Activated CD4-positive, alpha-beta T cell treated with anti-CD3 and anti-CD28 coated beads for 24 hours (primary cell): ENCODE measurements around the gene MARCHF2.

Source experiments
- DNase-seq, 2 donors: peaks; one replicate each; pipeline ENCODE4 v3.0.0-alpha.2; 2020; ENCODE audit warnings: low read depth in 2 of 2

The MARCHF2 gene

GRCh38 chr19:8453616-8454015 lies 40.5 kb downstream of the MARCHF2 start:
- DNase-seq, result no peak

- no peak for DNase-seq
Measured at GRCh38 chr19:8454218-8454617, 41.1 kb downstream of the MARCHF2 start.

DNA sequence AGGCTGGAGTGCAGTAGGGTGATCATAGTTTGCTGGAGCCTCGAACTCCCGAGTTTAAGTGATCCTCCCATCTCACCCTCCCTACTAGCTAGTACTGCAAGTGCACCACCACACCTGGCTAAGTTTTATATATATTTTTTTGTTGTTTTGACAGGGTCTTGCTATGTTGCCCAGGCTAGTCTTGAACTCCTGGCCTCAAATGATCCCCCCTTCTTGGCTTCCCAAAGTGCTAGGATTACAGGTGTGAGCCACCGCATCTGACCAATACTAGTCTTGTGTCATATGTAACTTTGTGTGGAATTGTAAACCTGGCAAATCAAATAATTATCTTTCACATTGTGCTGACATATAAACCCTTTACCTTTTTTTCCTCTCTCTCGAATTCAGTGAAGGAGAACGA lies 41.9 kb downstream of the MARCHF2 start:
- no peak for DNase-seq

DNA sequence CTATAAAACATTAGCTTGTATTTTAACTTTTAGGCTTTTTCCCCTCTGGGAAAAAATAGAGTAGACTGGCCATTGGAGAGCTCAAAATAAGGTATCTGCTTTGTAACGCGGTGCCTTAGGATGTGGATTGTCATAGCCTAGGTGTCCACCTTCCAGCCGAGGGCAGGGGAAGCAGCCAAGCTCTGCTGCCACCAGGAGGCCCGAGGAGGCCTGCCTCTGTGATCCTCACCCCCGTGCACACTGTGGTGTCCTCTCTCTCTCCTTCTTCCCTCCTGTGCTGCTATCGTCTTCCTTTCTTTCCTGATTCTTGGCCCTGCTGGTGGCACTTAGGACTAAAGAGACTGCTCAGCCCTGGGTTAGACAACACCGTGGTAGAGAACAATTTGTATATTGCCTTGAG lies 43.0 kb downstream of the MARCHF2 start:
- DNase-seq, result no peak

DNA sequence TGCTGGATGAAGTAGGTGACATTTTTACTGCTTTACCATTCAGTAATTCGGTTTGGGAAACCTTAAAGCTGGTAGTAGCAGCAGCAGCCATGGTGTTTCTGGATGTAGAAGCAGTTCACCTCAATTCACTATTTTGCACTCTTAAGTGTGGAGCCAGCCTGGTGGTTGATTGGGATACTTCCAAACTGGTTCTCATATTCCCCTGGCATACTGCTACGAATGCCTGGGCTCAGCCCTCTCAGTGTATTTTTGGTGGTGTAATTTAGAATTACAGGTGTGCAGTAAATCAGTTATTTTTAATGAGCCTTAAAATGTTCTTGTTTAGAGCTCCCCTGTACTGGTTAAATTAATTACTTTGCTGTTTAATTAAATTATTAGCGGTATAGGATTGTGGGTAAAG lies 44.1 kb downstream of the MARCHF2 start:
- no peak for DNase-seq

GRCh38 chr19:8457827-8458226 lies 44.7 kb downstream of the MARCHF2 start:
- no peak for DNase-seq

- DNase-seq, result no peak
Measured at GRCh38 chr19:8458380-8458779, 45.3 kb downstream of the MARCHF2 start.

GRCh38 chr19:8459095-8459494 lies 46.0 kb downstream of the MARCHF2 start:
- no peak for DNase-seq

DNA sequence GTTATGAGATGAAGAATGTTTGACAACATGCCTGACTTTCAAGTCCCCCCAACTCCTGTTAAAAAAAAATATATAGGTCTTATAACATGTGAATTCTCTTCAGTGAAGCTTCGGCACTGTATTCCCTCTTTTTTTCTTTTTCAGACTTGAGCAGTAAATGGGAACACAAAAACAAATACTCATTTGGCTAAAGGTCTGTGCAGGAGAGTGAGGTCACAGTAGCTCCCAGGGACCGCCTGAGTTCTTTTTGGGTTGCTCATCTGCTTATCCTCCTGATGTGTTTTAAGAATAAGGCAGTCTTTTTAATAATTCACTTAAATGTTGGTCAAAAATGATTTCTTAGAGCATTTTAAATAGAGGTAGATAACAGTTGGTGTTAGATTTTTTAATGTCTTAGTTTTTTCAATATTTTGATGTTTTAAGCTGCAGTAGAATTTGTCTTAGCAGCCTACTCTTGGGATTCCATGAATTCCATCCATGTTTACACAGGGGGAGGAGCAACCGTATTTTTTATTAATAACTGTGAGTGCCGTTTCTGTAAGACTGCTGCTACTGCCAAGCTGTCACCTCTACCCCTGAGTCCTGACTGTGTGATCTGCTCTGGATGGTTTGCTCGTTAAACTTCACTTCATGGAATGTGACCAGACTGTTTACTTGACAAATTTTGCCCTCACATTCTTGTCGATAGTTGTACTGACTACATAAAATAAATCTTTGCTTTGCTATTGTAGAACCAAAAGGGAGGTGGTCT lies 46.6 kb downstream of the MARCHF2 start:
- no peak for DNase-seq

GRCh38 chr19:8460516-8461298 lies 47.6 kb downstream of the MARCHF2 start:
- DNase-seq, result no peak

DNA sequence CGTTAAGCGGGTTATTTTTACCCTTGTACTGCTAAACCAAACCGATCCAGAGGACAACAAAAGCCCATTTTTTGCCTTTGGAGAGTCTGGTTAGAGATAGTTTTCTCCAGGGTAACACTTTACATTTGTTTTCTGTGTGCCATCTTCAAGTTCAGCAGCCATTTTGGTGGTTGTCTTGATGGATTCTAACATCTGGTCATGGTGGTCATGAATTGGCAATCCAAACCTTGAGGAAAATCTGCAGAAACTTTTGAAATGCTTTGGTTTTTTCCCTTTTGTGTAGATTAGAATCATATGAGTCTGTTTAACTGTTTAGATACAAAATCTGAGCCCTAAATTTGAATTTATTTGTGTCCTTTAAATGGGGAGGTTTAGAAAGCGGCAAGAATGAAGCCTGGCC lies 48.3 kb downstream of the MARCHF2 start:
- DNase-seq, result no peak

- no peak for DNase-seq
Measured at GRCh38 chr19:8461891-8462290, 48.8 kb downstream of the MARCHF2 start.

- no peak for DNase-seq
Measured at GRCh38 chr19:8462571-8462970, 49.5 kb downstream of the MARCHF2 start.

DNA sequence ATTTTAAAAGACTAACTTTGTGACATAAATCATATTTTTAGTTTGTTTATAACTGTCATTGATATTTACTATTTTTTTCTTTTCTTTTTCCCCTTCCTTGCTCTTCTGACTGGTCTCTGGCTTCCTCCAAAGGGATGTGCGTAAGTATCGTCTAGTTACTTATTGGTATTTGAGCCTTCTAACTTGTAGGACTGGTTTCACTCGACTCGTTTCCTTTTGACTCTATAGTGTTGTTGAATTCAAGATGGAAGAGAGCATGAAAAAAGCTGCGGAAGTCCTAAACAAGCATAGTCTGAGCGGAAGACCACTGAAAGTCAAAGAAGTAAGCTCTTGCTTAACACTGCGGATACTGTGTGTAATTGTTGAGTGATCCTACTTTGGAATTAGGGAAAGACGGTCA lies 50.3 kb downstream of the MARCHF2 start:
- no peak for DNase-seq

DNA sequence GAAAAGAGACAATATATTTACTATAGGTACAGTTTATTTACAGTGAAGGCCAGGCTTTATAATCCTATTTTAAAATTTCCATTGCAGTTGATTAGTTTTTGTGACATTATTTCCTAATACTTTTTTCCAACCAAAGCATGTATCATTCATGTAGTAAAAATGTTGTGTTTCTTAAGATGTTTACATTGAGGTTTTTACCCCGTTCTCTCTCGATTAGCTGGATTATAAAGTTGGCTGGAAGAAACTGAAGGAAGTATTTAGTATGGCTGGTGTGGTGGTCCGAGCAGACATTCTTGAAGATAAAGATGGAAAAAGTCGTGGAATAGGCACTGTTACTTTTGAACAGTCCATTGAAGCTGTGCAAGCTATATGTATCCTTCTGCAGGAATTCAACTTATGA lies 52.9 kb downstream of the MARCHF2 start:
- no peak for DNase-seq

DNA sequence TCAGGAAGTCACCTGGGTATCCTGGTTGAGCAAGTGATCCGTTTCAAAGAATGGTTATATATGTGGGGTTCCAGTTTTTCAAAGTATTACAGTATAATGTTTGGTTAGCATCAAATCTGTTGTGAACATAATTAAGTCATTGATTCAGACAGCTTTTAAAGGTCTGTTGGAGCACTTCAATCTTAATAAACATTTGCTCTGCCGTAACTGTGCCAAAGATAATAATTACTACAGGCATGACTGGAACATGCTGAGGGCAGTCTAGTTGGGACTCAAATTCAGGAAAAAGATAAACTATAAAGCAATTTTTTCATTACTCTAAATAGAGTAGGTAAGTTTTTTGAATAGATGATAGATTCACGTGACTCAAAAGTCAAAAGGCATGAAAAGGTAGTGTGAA lies 55.0 kb downstream of the MARCHF2 start:
- DNase-seq, result no peak

- DNase-seq, result no peak
Measured at GRCh38 chr19:8468761-8469373, 55.8 kb downstream of the MARCHF2 start.

DNA sequence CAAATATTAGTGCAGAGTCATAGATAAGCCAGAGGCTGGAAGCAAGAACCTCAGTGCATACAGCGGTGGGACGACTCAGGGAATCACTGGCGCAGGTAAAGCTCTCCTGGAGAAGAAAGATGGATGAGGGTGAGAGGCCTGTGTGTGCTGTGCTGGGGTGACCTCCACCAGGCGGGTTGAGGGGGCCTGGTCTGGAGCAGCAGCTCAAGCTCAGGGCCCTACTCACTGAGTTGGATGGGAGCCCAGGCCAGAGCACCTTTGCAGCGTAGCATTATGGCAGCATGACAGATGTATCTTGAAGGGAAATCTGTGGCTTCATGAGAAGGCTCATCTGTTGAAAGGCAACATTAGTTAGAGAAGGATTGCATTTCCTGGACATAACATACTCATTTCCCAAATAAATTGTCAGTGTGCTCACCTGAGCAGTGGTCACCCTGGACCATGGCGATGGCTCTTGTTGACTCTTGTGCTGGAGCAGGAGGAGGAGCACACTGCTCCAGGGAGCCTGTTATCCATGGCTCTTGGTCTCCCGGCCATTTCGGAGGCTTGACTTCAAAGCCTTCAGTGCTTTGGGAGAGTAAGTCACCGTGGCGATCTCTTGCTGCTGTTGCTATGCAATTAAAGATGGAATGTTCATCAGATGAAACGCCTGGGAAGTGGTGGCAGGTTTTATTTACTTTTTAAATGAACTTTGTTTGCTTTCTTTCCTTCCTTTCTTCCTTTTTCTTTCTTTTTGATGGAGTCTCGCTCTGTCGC lies 56.7 kb downstream of the MARCHF2 start:
- no peak for DNase-seq

DNA sequence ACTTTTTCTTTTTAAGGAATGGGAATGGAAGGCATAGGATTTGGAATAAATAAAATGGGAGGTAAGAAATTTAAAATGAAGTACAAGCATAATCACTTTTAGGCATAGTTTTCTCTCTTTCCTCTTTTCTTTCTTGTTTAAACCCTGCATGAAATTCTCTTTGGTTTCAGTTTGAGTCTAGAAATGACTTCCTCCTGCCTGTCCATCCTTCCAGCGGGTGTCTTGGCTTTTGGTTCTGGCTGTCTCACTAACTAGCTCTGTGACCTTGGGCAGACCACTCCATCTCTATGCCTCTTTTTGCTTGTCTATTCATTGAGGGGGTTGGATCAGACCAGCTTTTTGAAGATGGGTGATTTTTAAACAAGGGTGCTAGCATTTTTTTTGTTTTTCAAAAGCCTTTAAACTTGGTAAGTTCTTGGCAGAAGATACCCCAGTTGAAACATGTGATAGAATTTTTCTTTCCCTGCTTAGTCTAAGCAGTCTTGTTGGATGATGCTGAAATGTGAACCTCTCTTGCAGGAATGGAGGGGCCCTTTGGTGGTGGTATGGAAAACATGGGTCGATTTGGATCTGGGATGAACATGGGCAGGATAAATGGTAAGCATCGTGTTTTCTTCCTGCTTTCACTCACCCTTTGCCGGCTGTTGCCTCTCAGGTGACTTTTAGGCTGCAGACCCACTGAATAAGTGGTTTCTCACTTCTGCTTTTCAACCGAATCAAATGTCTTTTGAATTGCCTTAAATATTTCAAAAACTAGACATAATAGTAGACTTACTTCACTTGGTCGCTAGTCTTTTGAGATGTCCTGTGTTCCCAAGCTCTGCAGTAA lies 60.8 kb downstream of the MARCHF2 start:
- no peak for DNase-seq

- no peak for DNase-seq
Measured at GRCh38 chr19:8475005-8475404, 61.9 kb downstream of the MARCHF2 start.

- no peak for DNase-seq
Measured at GRCh38 chr19:8476524-8476923, 63.4 kb downstream of the MARCHF2 start.
